ENCODE results near the gene MLLT3.

The MLLT3 gene

DNA sequence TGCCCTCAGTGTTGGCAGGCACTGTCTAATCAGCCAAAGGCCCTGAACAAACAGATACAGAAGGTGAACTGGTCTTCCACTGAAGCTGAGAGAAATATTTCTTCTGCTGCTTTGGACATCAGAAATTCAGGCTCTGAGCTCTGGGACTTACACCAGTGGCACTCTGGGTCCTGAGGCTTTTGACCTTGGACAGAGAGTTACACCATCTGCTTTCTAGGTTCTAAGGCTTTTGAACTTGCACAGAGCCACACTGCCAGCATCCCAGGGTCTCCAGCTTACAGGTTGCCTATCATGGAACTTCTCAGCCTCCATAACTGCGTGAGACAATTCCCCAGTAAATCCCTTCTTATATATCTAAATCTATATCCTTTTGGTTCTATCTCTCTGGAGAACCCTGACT is 326.7 kb downstream of the MLLT3 start:
- H3K79me2 ChIP-seq (ENCODE audit: insufficient read depth, low read depth): no peaks in the 10 kb centered on the region
- no peak overlapping the region for H3K27ac ChIP-seq
- no peak overlapping the region for H2AFZ ChIP-seq (ENCODE audit: low read depth)
- no peaks in the 10 kb centered on the region for H4K20me1 ChIP-seq (ENCODE audit: insufficient read depth)
- TF ChIP-seq, protein P1, sequence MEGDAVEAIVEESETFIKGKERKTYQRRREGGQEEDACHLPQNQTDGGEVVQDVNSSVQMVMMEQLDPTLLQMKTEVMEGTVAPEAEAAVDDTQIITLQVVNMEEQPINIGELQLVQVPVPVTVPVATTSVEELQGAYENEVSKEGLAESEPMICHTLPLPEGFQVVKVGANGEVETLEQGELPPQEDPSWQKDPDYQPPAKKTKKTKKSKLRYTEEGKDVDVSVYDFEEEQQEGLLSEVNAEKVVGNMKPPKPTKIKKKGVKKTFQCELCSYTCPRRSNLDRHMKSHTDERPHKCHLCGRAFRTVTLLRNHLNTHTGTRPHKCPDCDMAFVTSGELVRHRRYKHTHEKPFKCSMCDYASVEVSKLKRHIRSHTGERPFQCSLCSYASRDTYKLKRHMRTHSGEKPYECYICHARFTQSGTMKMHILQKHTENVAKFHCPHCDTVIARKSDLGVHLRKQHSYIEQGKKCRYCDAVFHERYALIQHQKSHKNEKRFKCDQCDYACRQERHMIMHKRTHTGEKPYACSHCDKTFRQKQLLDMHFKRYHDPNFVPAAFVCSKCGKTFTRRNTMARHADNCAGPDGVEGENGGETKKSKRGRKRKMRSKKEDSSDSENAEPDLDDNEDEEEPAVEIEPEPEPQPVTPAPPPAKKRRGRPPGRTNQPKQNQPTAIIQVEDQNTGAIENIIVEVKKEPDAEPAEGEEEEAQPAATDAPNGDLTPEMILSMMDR (conservative IDR thresholded peaks at IDR 0.05; ENCODE audit: low read depth, low read length): no peak
- no peaks in the 10 kb centered on the region for H3K36me3 ChIP-seq (ENCODE audit: insufficient read depth)
- no peak overlapping the region for H3K4me3 ChIP-seq (IDR thresholded peaks at IDR 0.05; ENCODE audit: insufficient read depth, low read depth, low read length)
- H3K27me3 ChIP-seq (ENCODE audit: insufficient read depth, low read depth): no peaks in the 10 kb centered on the region
- no peak overlapping the region for H3K4me2 ChIP-seq
- no peaks in the 10 kb centered on the region for H3K4me1 ChIP-seq (ENCODE audit: low read depth, poor library complexity, severe bottlenecking)
- H3K9ac ChIP-seq: no peak overlapping the region

- Histone ChIP-seq H3K27me3 (ENCODE audit: insufficient read depth, low read depth) (no peaks in the 10 kb centered on the region), H3K79me2 (ENCODE audit: insufficient read depth, low read depth) (no peaks in the 10 kb centered on the region), H3K4me1 (ENCODE audit: low read depth, poor library complexity, severe bottlenecking) (no peaks in the 10 kb centered on the region), H4K20me1 (ENCODE audit: insufficient read depth) (no peaks in the 10 kb centered on the region), H3K9ac (no peak overlapping the region), H3K4me3 (IDR thresholded peaks at IDR 0.05; ENCODE audit: insufficient read depth, low read depth, low read length) (no peak overlapping the region), H2AFZ (ENCODE audit: low read depth) (no peak overlapping the region), H3K27ac (no peak overlapping the region), H3K36me3 (ENCODE audit: insufficient read depth) (no peaks in the 10 kb centered on the region), H3K4me2 (no peak overlapping the region)
- TF ChIP-seq, protein P1 (conservative IDR thresholded peaks at IDR 0.05; ENCODE audit: low read depth, low read length): no peak
Measured at GRCh38 chr9:20294046-20294750, 328.1 kb downstream of the MLLT3 start.

DNA sequence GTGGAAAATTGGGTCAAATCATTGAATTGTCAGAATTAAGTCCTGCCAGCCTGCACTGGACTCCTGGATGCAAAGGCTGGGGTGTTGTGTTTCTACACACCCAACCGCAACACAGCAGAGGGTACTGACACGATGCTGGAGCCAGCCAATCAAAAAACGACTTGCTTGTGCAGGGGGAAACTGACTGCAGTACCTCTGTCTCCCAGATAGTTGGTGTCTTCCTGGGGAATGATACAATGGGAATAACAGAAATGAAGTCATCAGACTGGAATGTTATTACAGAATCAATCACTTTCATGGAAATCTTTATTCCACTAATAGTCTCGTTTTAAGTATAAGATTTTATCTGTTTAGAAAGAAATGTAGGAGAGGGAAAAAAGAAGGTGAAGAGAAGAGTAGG is 330.3 kb downstream of the MLLT3 start:
- Histone ChIP-seq H3K4me2 (no peak overlapping the region), H3K4me3 (IDR thresholded peaks at IDR 0.05; ENCODE audit: insufficient read depth, low read depth, low read length) (no peak overlapping the region), H3K4me1 (ENCODE audit: low read depth, poor library complexity, severe bottlenecking) (no peaks in the 10 kb centered on the region), H2AFZ (ENCODE audit: low read depth) (no peak overlapping the region), H3K36me3 (ENCODE audit: insufficient read depth) (no peaks in the 10 kb centered on the region), H3K9ac (no peak overlapping the region), H4K20me1 (ENCODE audit: insufficient read depth) (no peaks in the 10 kb centered on the region), H3K27me3 (ENCODE audit: insufficient read depth, low read depth) (no peaks in the 10 kb centered on the region), H3K79me2 (ENCODE audit: insufficient read depth, low read depth) (no peaks in the 10 kb centered on the region), H3K27ac (no peak overlapping the region)
- TF ChIP-seq, protein P1 (conservative IDR thresholded peaks at IDR 0.05; ENCODE audit: low read depth, low read length): no peak
